Lower leg skin (tissue), 3 donors: ENCODE results near the gene DPM2.

Source experiments
- POLR2A ChIP-seq, 2 donors: fragments of 450-650 bp; IDR thresholded peaks; one replicate each; pipeline ENCODE4 v1.6.1; 2016 to 2017; ENCODE audit warnings: antibody characterized with exemption in 2 of 2, mild to moderate bottlenecking in 1 of 2, moderate library complexity in 1 of 2
- TF ChIP-seq, protein P1 (sequence below), 3 donors: fragments of 450-650 bp; IDR thresholded peaks; one replicate each; pipeline ENCODE4 v1.5.1; 2016; ENCODE audit warnings: antibody characterized with exemption in 3 of 3, mild to moderate bottlenecking in 3 of 3, moderate library complexity in 2 of 3

DNA sequence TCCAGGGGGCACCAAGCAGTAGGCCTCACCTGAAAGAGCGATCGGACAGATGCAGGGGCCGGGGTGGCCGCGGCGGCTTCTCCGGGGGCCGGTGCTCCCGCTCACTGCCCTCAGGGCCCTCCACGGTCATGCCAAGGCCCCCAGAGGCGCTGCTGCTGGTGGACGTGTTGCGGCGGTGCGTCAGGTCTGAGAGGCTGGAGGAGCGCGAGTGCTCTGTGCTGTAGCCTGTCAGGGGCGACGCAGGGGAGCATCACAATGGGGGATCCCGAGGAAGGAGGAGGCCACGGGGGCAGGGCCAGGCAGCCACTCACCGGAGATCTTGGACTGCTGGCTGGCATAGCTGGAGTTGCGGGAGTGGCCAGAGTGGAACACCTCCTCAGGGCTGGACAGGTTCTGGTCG, 7.7 kb upstream of the DPM2 start:
- no peak for TF ChIP-seq POLR2A (IDR thresholded peaks at IDR 0.05)
- TF ChIP-seq, protein P1, sequence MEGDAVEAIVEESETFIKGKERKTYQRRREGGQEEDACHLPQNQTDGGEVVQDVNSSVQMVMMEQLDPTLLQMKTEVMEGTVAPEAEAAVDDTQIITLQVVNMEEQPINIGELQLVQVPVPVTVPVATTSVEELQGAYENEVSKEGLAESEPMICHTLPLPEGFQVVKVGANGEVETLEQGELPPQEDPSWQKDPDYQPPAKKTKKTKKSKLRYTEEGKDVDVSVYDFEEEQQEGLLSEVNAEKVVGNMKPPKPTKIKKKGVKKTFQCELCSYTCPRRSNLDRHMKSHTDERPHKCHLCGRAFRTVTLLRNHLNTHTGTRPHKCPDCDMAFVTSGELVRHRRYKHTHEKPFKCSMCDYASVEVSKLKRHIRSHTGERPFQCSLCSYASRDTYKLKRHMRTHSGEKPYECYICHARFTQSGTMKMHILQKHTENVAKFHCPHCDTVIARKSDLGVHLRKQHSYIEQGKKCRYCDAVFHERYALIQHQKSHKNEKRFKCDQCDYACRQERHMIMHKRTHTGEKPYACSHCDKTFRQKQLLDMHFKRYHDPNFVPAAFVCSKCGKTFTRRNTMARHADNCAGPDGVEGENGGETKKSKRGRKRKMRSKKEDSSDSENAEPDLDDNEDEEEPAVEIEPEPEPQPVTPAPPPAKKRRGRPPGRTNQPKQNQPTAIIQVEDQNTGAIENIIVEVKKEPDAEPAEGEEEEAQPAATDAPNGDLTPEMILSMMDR (IDR thresholded peaks at IDR 0.05) = no peak
